Ovary (tissue), 3 donors: ENCODE data around the gene GAS6.

Experiments
- CTCF ChIP-seq, 3 donors: fragments of 450-650 bp in 2 of 3; fragments of 200-600 bp in 1 of 3; IDR thresholded peaks; one replicate each; pipeline versions ENCODE4 v1.5.1 to v1.8.0; 2016 to 2022; ENCODE audit warnings: antibody characterized with exemption in 3 of 3, mild to moderate bottlenecking in 1 of 3
- EP300 ChIP-seq: sonication (generic); formaldehyde crosslinking; IDR thresholded peaks from one replicate; pipeline ENCODE4 v1.6.1; 2017; ENCODE audit warnings: antibody characterized with exemption
- donor health status: DM: no; HTN: no; CAD: no.

GRCh38 chr13:113770937-113771336, 92.9 kb downstream of the GAS6 start:
- TF ChIP-seq CTCF (IDR thresholded peaks at IDR 0.05) (no peak), EP300 (no peak)
